TTC549 (cell line): ENCODE measurements around the gene NPIPB9.
"Not testable (repeated sequence)": the region's sequence is repeated elsewhere in the genome, so short reads cannot be mapped to it uniquely, and the experiment has no call there.

ENCODE experiments used
- FAIRE-seq: peaks from 2 replicates; lab custom pipeline; 2012; peaks lifted over from hg19 to GRCh38; lab: Jason Lieb, UNC

The NPIPB9 gene

DNA sequence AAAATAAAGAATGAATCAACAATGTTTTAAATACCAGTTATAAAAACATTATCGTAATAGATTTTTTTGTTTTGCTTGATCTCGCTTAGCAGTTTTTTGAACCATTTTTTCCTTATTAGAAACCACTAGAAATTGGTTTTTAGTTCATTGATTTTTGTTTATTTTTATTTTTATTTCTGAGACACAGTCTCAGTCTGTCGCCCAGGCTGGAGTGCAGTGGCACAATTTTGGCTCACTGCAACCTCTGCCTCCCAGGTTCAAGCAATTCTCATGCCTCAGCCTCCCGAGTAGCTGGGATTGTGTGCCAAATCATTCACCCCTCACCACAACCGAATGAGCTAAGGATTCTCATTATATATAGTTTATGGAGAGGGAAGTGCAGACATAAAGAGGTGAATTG lies at the start of gene NPIPB9:
TSS of gene NPIPB9 (plus strand) at position 301 of the 400 bp plus-strand sequence.
- not testable (repeated sequence) for FAIRE-seq

- not testable (repeated sequence) for FAIRE-seq
These were observed 47.3 kb upstream of the NPIPB9 start for GRCh38 chr16:28704246-28704645.

DNA sequence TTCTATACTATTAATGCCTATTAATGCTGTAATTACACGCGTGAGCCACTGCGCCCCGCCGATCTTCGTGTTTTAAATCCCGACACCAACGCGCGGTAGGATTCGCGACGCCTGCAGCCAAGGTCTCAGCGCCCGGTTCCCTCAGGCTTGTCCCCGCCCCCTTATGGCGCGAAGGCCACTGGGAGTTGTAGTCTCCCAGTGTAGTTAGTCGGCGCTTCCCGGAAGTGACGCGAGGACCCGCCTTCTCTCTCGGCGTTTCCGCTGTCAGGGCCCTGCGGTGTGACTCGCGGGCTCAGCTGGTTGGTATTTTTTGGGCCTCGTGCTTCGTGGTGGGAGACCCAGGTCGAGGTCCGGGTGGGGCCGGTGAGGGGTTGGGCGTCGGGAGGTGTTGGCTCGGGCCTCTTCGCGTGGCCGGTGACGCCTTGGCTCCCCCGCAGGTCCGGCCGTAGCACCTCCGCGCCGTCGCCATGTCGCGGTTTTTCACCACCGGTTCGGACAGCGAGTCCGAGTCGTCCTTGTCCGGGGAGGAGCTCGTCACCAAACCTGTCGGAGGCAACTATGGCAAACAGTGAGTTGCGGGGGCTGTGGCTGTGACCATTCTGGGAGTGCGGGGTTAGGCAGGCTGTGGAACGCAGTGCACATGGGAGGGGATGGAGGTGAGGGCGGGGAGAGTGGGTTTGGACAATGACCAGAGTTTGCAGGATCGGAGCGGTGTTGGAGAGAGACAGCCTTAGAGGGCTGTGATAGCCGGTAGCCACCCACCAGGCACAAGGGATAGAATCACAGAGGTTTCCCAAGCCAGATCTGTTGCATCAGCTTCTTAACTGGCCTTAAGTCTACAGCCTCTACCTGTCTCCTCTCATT lies 40.1 kb upstream of the NPIPB9 start, which contains the start of gene EIF3C:
TSS of gene EIF3C (plus strand) at position 245 of the 864 bp plus-strand sequence. CDS start at position 468, 223 bp downstream.
- not testable (repeated sequence) for FAIRE-seq

- FAIRE-seq = not testable (repeated sequence)
These were observed 28.5 kb upstream of the NPIPB9 start for GRCh38 chr16:28722852-28723650.

DNA sequence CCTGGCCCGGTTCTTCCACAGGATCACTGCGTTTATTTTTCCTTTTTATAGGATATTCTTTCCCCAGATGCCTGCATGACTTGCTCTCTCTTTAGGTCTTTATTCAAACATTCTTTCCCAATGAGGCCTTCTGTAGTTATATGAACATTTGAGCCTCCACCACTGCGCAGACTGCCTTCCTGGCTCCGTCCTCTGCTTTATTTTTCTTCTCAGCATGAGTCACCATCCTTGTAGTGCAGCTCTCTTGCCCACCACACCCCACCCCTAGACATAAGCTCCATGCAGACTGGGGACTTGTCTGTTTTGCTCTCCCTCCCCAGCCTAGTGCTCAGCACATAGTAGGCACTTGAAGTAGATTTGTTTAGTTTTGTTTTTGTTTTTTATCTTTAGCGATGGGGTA lies 20.3 kb upstream of the NPIPB9 start:
- not testable (repeated sequence) for FAIRE-seq

GRCh38 chr16:28732455-28733124 lies 19.0 kb upstream of the NPIPB9 start:
- FAIRE-seq = not testable (repeated sequence)

DNA sequence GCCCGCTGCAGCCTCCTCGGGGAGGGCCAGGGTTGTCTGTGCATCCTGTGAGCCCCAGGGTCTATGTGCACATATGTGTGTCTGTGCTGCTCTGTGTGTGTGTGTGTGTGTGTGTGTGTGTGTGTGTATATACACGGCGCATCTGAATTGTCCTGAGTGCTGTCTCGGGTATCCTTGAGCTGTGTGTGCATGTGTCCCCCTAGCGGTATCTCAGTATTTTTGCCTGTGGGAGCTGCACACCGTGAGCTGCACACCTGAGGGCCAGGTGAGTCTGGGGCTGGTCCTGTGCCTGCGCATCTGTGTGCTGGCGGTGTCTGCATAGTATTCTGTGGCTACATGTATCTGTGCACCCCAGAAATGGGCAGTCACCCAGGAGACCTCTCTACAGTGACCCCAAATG lies 11.8 kb upstream of the NPIPB9 start:
- FAIRE-seq = not testable (repeated sequence)

DNA sequence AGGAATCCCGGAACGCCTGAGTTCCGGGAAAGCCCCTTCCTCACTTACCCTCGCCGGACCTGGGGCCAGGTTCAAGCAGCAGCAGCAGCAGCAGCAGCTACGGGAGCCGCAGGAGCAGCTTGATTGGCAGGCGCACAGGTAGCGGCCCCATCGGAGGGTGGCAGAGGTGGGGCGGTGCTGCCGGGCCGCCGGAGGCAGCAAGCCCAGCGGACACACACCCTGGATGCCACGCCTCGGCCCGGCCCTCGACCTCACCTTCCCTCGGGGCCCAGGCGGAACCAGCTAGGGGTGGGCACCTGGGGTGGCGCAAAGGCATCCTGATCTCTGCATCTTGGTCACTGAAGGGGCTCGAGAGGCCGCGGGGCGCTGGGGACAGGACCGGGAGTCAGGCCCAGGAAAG lies 11.0 kb upstream of the NPIPB9 start:
- not testable (repeated sequence) for FAIRE-seq

DNA sequence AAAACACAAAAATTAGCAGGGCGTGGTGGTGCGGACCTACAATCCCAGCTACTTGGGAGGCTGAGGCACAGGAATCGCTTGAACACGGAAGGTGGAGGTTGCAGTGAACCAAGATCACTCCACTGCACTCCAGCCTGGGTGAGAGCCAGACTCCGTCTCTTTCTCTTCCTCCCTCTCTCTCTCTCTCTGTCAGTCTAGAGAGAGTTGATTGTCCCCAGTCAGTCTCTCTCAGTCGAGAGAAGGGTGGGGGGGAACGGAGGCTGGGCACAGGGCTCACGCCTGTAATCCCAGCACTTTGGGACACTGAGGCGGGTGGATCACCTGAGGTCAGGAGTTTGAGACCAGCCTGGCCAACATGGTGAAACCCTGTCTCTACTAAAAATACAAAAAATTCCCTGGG lies 10.3 kb upstream of the NPIPB9 start:
- FAIRE-seq = not testable (repeated sequence)

DNA sequence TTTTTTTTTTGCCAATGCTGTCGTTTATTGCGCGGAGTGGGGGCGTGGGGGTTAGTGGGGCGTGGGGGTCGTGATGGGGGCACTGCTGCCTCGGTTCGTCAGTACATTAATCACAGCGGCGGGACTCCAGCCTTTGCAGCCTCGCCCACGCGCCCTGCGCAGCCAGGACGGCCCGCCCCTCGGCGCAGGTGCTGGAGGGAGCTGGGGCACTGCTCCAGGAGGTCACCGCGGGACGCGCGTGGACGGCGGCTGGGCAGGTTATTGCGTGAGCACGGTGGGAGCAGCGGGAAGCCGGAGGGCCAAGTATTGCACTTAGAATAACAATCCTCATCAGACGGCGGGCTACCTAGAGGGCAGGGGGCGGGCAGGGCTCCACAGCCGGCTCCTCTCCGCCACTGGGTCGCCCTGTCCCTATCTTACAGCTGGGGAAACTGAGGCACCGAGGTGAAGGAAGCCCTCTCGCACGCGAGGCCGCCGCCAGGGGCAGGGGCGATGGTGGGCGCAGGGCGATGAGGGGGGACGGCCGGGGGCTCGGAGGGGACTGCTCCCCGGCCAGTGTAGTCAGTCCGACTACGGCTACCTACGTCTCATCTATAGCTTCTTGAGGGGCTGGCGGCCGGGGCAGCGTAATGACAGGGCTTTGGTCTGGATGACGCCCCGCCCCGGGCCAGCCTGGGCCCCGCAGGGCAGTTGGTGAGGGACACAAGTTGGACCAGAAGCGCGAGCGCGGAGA lies 4.8 kb upstream of the NPIPB9 start:
- FAIRE-seq = not testable (repeated sequence)

DNA sequence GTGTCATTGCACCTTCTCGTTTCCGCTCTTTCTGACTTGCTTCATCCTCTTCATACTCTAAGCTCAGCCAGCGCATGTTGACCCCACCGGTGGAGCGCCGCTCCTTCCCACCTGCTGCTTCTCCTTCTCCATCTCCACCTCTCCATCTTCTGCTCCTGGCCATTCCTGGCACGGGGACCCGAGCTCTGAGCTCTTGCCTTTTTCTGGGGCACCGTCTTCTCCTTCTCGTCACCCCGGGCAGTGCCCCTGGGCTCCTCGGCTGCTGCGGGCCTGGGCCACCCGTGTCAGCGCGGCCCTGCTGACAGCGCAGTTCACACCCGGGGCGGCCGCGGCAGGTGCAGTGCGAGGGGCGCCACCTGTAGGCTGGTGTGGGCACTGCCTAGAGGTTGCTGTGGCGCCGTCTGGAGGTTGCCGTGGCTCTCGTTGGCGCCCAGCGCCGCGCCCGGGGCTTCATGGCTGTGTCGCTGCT lies 1.6 kb upstream of the NPIPB9 start:
- FAIRE-seq = not testable (repeated sequence)

GRCh38 chr16:28750469-28751067 lies 1.0 kb upstream of the NPIPB9 start:
- not testable (repeated sequence) for FAIRE-seq

DNA sequence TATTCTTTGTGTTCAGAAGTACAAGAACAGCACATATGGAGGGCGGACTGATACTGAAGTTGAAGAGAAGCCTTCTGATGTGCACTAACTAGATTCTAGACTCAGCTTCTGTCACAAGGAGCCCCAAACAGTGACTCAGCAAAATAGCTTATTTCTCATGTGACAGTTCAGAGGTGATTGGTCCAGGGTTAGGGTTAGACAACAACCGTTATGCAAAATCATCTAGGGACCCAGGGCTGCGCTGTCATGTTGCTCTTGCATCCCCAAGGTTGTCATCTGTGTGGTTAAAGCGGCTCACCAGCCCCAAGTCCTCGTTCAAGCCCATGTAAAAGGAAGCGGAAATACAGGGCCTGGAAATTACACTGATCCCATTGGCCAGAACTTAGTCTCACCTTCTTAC lies 30.1 kb downstream of the NPIPB9 start:
- not testable (repeated sequence) for FAIRE-seq

DNA sequence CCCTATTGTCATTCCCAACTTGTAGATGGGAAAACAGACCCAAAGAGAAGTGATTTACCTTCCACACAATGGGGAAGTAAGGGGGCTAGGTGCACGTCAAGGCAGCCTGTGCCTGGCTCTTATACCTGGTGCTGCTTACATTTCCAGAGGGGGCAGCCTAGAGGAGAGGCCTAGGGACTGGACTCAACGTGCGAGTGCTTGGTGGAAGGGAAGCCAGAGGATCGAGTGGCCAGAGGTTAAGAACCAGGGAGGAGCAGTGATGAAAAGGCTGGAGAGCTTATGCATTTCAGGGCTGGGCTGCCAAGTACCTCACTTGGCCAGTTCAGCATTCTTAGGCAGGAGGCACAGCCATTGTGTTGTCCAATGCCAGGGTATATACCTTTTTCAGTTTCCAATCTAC lies 30.8 kb downstream of the NPIPB9 start:
- not testable (repeated sequence) for FAIRE-seq

- not testable (repeated sequence) for FAIRE-seq
These were observed 50.8 kb downstream of the NPIPB9 start for GRCh38 chr16:28802235-28803019.

GRCh38 chr16:28807445-28808120 lies 56.0 kb downstream of the NPIPB9 start:
- not testable (repeated sequence) for FAIRE-seq

- FAIRE-seq = no peak
These were observed 68.4 kb downstream of the NPIPB9 start for GRCh38 chr16:28820016-28820415.

GRCh38 chr16:28820546-28820945 lies 69.0 kb downstream of the NPIPB9 start:
- FAIRE-seq = not testable (repeated sequence)

- FAIRE-seq = no peak
These were observed 70.4 kb downstream of the NPIPB9 start for GRCh38 chr16:28821874-28822519.
